Lower leg skin (tissue), 4 donors: ENCODE results near the gene GNLY. TPM values are rescaled to one million over a fixed set of nuclear protein-coding genes. Genes with fewer than 3 reads are reported as not detected.
A peak's percentile ranks its signal among the peaks of the same experiment; 100 is the strongest.

Experiments
- DNase-seq, 2 donors: peaks; one replicate each; pipeline ENCODE4 v3.0.0-alpha.2; 2019; ENCODE audit warnings: low spot score in 2 of 2
- H3K4me3 ChIP-seq: fragments of 200-600 bp; sonication (generic); 2 replicates; pipeline ENCODE4 v1.5.1; 2017; ENCODE audit warnings: mild to moderate bottlenecking, low read depth; ENCODE audit not compliant: poor library complexity, severe bottlenecking
- POLR2A ChIP-seq, 2 donors: fragments of 450-650 bp; IDR thresholded peaks; one replicate each; pipeline ENCODE4 v1.6.1; 2016 to 2017; ENCODE audit warnings: antibody characterized with exemption in 2 of 2, mild to moderate bottlenecking in 1 of 2, moderate library complexity in 1 of 2
- WGBS, 2 donors: methylation state at CpG; one replicate each; pipeline ENCODE4 v1.1.5; 2018; 5-methylcytosine and 5-hydroxymethylcytosine counted together
- intact Hi-C: fragments of 100-400 bp; cut with DNase I; formaldehyde crosslinking; loops from one replicate; pipeline ENCODE4 v1.15.0; 2023; ENCODE audit warnings: low total_unique reads
- total RNA-seq, 4 donors: library from RNA; depleted of rRNA; stranded (reverse); fragments of >200 nt; gene quantifications; one replicate each; pipeline ENCODE4 v1.1.0, GENCODE V29; 2016
- TF ChIP-seq, protein P1 (sequence below), 3 donors: fragments of 450-650 bp; IDR thresholded peaks; one replicate each; pipeline ENCODE4 v1.5.1; 2016; ENCODE audit warnings: antibody characterized with exemption in 3 of 3, mild to moderate bottlenecking in 3 of 3, moderate library complexity in 2 of 3

Gene GNLY
- total RNA-seq, 4 donors from 2014 or later = 0.42 to 3.6 (median 1.3) TPM; not detected in 1

DNA sequence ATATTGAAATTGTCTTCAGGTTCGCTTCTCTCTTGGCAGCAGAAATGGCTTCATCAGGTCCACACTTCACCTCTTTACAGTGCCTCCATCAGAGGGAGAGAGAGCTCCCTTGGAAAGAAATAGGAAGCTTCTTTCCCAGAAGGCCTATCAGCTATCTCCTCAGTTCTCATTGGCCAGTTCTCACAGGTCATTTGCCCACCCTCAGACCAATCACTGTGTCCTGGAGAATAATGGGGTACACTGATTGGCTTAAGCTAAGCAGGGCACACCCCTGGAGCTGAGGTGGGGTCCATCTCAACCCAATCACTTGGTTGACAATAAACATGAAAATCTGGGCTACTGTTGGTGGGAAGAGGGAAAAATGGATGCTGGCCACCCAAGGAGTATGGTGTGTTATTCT is 5.2 kb downstream of the GNLY start:
- peak in 1 of 2 donors; percentile 46 for DNase-seq
- H3K4me3 ChIP-seq = no peak overlapping the region
- intact Hi-C loops = no loop called here
- no peak for TF ChIP-seq POLR2A (IDR thresholded peaks at IDR 0.05)
- TF ChIP-seq, protein P1, sequence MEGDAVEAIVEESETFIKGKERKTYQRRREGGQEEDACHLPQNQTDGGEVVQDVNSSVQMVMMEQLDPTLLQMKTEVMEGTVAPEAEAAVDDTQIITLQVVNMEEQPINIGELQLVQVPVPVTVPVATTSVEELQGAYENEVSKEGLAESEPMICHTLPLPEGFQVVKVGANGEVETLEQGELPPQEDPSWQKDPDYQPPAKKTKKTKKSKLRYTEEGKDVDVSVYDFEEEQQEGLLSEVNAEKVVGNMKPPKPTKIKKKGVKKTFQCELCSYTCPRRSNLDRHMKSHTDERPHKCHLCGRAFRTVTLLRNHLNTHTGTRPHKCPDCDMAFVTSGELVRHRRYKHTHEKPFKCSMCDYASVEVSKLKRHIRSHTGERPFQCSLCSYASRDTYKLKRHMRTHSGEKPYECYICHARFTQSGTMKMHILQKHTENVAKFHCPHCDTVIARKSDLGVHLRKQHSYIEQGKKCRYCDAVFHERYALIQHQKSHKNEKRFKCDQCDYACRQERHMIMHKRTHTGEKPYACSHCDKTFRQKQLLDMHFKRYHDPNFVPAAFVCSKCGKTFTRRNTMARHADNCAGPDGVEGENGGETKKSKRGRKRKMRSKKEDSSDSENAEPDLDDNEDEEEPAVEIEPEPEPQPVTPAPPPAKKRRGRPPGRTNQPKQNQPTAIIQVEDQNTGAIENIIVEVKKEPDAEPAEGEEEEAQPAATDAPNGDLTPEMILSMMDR (IDR thresholded peaks at IDR 0.05) = no peak
- 100% methylated on average over 1 of the region's 1 CpG for WGBS, 2 donors

DNA sequence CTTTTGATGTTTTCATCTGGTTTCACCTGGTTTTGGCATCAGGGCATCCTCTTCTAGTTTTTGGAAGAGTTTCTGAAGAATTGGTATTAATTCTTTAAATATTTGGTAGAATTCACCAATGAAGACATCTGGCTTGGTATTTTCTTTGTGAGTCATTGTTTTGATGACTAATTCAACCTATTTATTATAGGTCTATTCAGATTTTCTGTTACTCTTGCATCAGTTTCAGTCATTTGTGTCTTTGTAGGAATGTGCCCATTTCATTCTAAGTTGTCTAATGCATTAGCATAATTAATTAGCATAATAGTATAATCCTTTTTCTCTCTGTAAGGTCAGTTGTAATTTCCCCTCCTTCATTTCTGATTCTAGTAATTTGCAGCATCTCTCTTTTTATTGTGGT is 8.0 kb downstream of the GNLY start:
- H3K4me3 ChIP-seq = no peak overlapping the region
- intact Hi-C loops = no loop called here
- TF ChIP-seq, protein P1 (IDR thresholded peaks at IDR 0.05) = no peak
- TF ChIP-seq POLR2A (IDR thresholded peaks at IDR 0.05) = no peak
- DNase-seq = no peak

DNA sequence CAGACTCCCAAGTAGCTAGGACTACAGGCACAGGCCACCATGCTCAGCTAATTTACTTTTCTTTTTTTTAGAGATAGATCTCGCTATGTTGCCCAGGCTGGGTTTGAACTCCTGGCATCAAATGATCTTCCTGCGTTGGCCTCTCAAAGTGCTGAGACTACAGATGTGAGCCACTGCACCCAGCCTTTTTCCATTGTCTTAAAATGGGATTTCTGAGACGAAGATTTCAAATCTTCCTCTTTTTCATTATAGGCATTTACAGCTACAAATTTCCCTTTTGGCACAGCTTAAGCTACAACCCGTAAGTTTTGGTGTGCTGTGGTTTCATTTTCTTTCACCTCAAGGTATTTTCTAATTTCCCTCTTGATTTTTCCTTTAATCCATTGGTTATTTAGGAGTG is 8.6 kb downstream of the GNLY start:
- DNase-seq = peak in 1 of 2 donors; percentile 5
- 72 to 74% methylated on average over 4 of the region's 4 CpGs for WGBS, 2 donors
- intact Hi-C loops = no loop called here
- H3K4me3 ChIP-seq = no peak overlapping the region
- no peak for TF ChIP-seq POLR2A (IDR thresholded peaks at IDR 0.05)
- TF ChIP-seq, protein P1 (IDR thresholded peaks at IDR 0.05) = no peak

DNA sequence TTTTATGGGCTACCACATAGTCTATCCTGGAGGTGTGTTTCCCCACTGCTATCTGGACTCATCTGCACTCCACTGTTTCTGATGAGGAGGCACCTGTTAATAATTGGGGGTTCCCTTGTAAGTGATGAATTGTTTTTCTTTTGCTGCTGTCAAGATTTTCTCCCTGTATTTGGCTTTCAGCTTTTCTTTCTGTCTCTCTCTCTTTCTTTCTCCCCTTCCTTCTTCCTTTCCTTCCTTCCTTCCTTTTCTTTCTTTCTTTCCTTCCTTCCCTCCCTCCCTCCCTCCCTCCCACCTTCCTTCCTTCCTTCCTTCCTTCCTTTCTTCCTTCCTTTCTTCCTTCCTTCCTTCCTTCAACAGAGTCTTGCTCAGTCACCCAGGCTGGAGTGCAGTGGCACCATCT is 9.2 kb downstream of the GNLY start:
- TF ChIP-seq, protein P1 (IDR thresholded peaks at IDR 0.05) = no peak
- no peak for TF ChIP-seq POLR2A (IDR thresholded peaks at IDR 0.05)
- no peak overlapping the region for H3K4me3 ChIP-seq
- intact Hi-C loops = no loop called here
- no peak for DNase-seq

DNA sequence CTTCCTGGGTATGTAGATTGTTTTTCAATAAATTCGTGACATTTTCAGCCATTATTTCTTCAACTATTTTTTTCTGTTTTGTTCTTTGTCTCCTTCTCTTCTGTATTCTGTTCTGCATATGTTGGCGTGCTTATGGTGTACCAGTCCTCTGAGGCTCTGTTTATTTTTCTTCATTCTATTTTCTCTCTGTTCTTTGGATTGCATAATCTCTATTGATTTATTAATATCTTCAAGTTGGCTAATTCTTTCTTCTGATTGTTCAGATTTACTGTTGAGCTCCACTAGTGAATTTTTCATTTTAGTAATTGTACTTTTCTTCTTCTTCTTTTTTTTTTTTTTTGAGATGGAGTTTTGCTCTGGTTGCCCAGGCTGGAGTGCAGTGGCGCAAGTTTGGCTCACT is 9.9 kb downstream of the GNLY start:
- no peak overlapping the region for H3K4me3 ChIP-seq
- WGBS, 2 donors = 88 to 92% methylated on average over 3 of the region's 3 CpGs
- intact Hi-C loops = no loop called here
- no peak for DNase-seq
- TF ChIP-seq, protein P1 (IDR thresholded peaks at IDR 0.05) = no peak
- TF ChIP-seq POLR2A (IDR thresholded peaks at IDR 0.05) = no peak
